ENCODE data around the gene APEH.

Gene APEH

GRCh38 chr3:49650177-49650576 lies 24.0 kb upstream of the APEH start:
- TF ChIP-seq CTCF (conservative IDR thresholded peaks at IDR 0.05; ENCODE audit: low read length): no peak
- DNase-seq (ENCODE audit: low read depth): no peak
- no peak overlapping the region for H3K4me3 ChIP-seq (ENCODE audit: low read length)

- no peak for DNase-seq (ENCODE audit: low read depth)
- H3K4me3 ChIP-seq (ENCODE audit: low read length): no peak overlapping the region
- TF ChIP-seq CTCF (conservative IDR thresholded peaks at IDR 0.05; ENCODE audit: low read length): no peak
Observed at GRCh38 chr3:49650637-49651036, 23.5 kb upstream of the APEH start.

- no peak for DNase-seq (ENCODE audit: low read depth)
- H3K4me3 ChIP-seq (ENCODE audit: low read length): no peak overlapping the region
- TF ChIP-seq CTCF (conservative IDR thresholded peaks at IDR 0.05; ENCODE audit: low read length): no peak
Observed at GRCh38 chr3:49652218-49652902, 21.8 kb upstream of the APEH start.

GRCh38 chr3:49652903-49653415 lies 21.2 kb upstream of the APEH start:
- no peak for DNase-seq (ENCODE audit: low read depth)
- no peak overlapping the region for H3K4me3 ChIP-seq (ENCODE audit: low read length)
- no peak for TF ChIP-seq CTCF (conservative IDR thresholded peaks at IDR 0.05; ENCODE audit: low read length)

GRCh38 chr3:49653621-49654020 lies 20.5 kb upstream of the APEH start:
- TF ChIP-seq CTCF (conservative IDR thresholded peaks at IDR 0.05; ENCODE audit: low read length): no peak
- no peak for DNase-seq (ENCODE audit: low read depth)

GRCh38 chr3:49654176-49654825 lies 19.9 kb upstream of the APEH start:
- no peak overlapping the region for H3K4me3 ChIP-seq (ENCODE audit: low read length)
- DNase-seq (ENCODE audit: low read depth): no peak
- TF ChIP-seq CTCF (conservative IDR thresholded peaks at IDR 0.05; ENCODE audit: low read length): no peak

More at GRCh38 chr3:49653621-49654020, 20.5 kb upstream of the APEH start:
- no peak overlapping the region for H3K4me3 ChIP-seq (ENCODE audit: low read length)

Measured in AG10803 (cell line).